SK-N-SH (cell line): ENCODE data around the gene FOSB. TPM values are rescaled to one million over a fixed set of nuclear protein-coding genes. Genes with fewer than 3 reads are reported as not detected.

Experiments used
- CTCF ChIA-PET: fragments of 300-600, 350-600 bp; formaldehyde crosslinking; extraction: SDS; loops from one replicate; lab custom pipeline; 2021; lab: Yijun Ruan, JAX
- POLR2A ChIA-PET: fragments of 350-600 bp; sonication (Branson Sonifier 250); formaldehyde crosslinking; extraction: SDS; loops from one replicate; lab custom pipeline; 2020; ENCODE audit warnings: antibody characterized with exemption, inconsistent platforms; lab: Yijun Ruan, JAX
- DNase-seq: peaks from one replicate; pipeline ENCODE4 v3.0.0; 2012
- H2AFZ ChIP-seq: fragments of 200-600 bp; sonication (generic); 2 replicates; pipeline ENCODE4 v1.8.1; 2016; ENCODE audit warnings: antibody characterized with exemption, mild to moderate bottlenecking, low read depth
- H3F3A ChIP-seq: fragments of 200-600 bp; sonication (generic); replicated peaks from 2 replicates; pipeline ENCODE3; 2016; ENCODE audit warnings: antibody characterized with exemption, mild to moderate bottlenecking; ENCODE audit not compliant: insufficient read depth
- H3K27ac ChIP-seq, 2 experiments: fragments of 200-500 bp in 1 of 2; fragments of 200-600 bp in 1 of 2; sonication (Bioruptor generic) in 1 of 2; sonication (generic), shearing (Covaris generic) in 1 of 2; 2 replicates each; pipeline versions ENCODE4 v1.5.1 to v1.6.1; 2014 to 2016; ENCODE audit warnings: low read depth in 2 of 2, inconsistent platforms in 1 of 2, low read length in 1 of 2, mild to moderate bottlenecking in 1 of 2, mixed read lengths in 1 of 2
- H3K27me3 ChIP-seq: fragments of 200-600 bp; sonication (generic), shearing (Covaris generic); 2 replicates; pipeline ENCODE4 v1.6.1; 2016; ENCODE audit warnings: mixed run types; ENCODE audit not compliant: insufficient read depth
- H3K36me3 ChIP-seq, 2 experiments: fragments of 200-500 bp in 1 of 2; fragments of 200-600 bp in 1 of 2; sonication (Bioruptor generic) in 1 of 2; sonication (generic) in 1 of 2; replicated peaks in 1 of 2; 2 replicates each; pipeline versions ENCODE3 to v1.5.1; 2014 to 2016; ENCODE audit warnings: low read length in 1 of 2, mild to moderate bottlenecking in 1 of 2; ENCODE audit not compliant: insufficient read depth in 2 of 2, control insufficient read depth in 1 of 2
- H3K4me1 ChIP-seq, 2 experiments: fragments of 200-500 bp in 1 of 2; fragments of 200-600 bp in 1 of 2; sonication (Bioruptor generic) in 1 of 2; sonication (generic), shearing (Covaris generic) in 1 of 2; 2 replicates each; pipeline versions ENCODE4 v1.5.1 to v1.6.1; 2014 to 2016; ENCODE audit warnings: low read depth in 1 of 2, low read length in 1 of 2, mixed run types in 1 of 2; ENCODE audit not compliant: insufficient read depth in 2 of 2, control insufficient read depth in 1 of 2
- H3K4me2 ChIP-seq: fragments of 200-600 bp; sonication (generic), shearing (Covaris generic); 2 replicates; pipeline ENCODE4 v1.6.1; 2017; ENCODE audit warnings: mixed run types
- H3K4me3 ChIP-seq, 2 experiments: fragments of 200-500 bp in 1 of 2; fragments of 200-600 bp in 1 of 2; sonication (Bioruptor generic) in 1 of 2; sonication (generic), shearing (Covaris generic) in 1 of 2; 2 replicates each; pipeline versions ENCODE4 v1.5.1 to v1.8.1; 2014 to 2016; ENCODE audit warnings: low read depth in 2 of 2, inconsistent platforms in 1 of 2, low read length in 1 of 2, mild to moderate bottlenecking in 1 of 2, mixed read lengths in 1 of 2, moderate library complexity in 1 of 2
- H3K79me2 ChIP-seq: fragments of 200-600 bp; sonication (generic); 2 replicates; pipeline ENCODE4 v1.8.1; 2017; ENCODE audit warnings: mild to moderate bottlenecking; ENCODE audit not compliant: insufficient read depth
- H3K9ac ChIP-seq: fragments of 200-600 bp; sonication (generic); 2 replicates; pipeline ENCODE4 v1.6.1; 2017; ENCODE audit warnings: mixed run types
- H3K9me2 ChIP-seq: fragments of 200-600 bp; sonication (generic); 2 replicates; pipeline ENCODE4 v1.6.1; 2017; ENCODE audit warnings: mixed run types
- H3K9me3 ChIP-seq: fragments of 200-600 bp; sonication (generic); 2 replicates; pipeline ENCODE4 v1.6.1; 2017; ENCODE audit warnings: mixed run types, mild to moderate bottlenecking, moderate library complexity
- H4K20me1 ChIP-seq: fragments of 200-600 bp; sonication (generic); 2 replicates; pipeline ENCODE4 v1.6.1; 2017; ENCODE audit warnings: mild to moderate bottlenecking, mixed run types; ENCODE audit not compliant: insufficient read depth
- ELF1 ChIP-seq: IDR thresholded peaks from 2 replicates; pipeline ENCODE4 v1.4.0; 2012
- EP300 ChIP-seq, 2 experiments: IDR thresholded peaks; 2 replicates each; pipeline versions ENCODE4 v1.4.0 to v1.6.1; 2012; ENCODE audit warnings: borderline replicate concordance in 1 of 2, low read depth in 1 of 2, low read length in 1 of 2
- EZH2phosphoT487 ChIP-seq: fragments of 200-600 bp; sonication (generic); IDR thresholded peaks from 2 replicates; pipeline ENCODE4 v1.6.1; 2017; ENCODE audit warnings: low read depth, mixed run types, mild to moderate bottlenecking, antibody characterized with exemption, moderate library complexity, borderline replicate concordance
- FOSL2 ChIP-seq: IDR thresholded peaks from 2 replicates; pipeline ENCODE4 v1.4.0; 2012; ENCODE audit warnings: low read depth, mild to moderate bottlenecking, moderate library complexity, borderline replicate concordance
- FOXJ3 ChIP-seq: sonication (generic); formaldehyde crosslinking; IDR thresholded peaks from 2 replicates; pipeline ENCODE4 v1.5.1; 2020; ENCODE audit warnings: mild to moderate bottlenecking, missing genetic modification reagents
- GABPA ChIP-seq: IDR thresholded peaks from 2 replicates; pipeline ENCODE4 v1.4.0; 2012; ENCODE audit warnings: low read depth, mild to moderate bottlenecking
- GATA2 ChIP-seq: sonication (generic); formaldehyde crosslinking; IDR thresholded peaks from 2 replicates; pipeline ENCODE4 v1.5.0; 2020; ENCODE audit warnings: mild to moderate bottlenecking, missing genetic modification reagents
- JUND ChIP-seq: IDR thresholded peaks from 2 replicates; pipeline ENCODE4 v1.4.0; 2012
- MEF2A ChIP-seq: IDR thresholded peaks from 2 replicates; pipeline ENCODE4 v1.4.0; 2012; ENCODE audit warnings: low read depth, borderline replicate concordance
- MXI1 ChIP-seq: IDR thresholded peaks from 2 replicates; pipeline ENCODE4 v1.6.1; 2012; ENCODE audit warnings: mild to moderate bottlenecking, low read depth, low read length, improper control_type of control experiment
- NRF1 ChIP-seq: IDR thresholded peaks from 2 replicates; pipeline ENCODE4 v1.6.1; 2012; ENCODE audit warnings: low read depth, mild to moderate bottlenecking, low read length
- POLR2AphosphoS5 ChIP-seq: IDR thresholded peaks from 2 replicates; pipeline ENCODE4 v1.6.1; 2012; ENCODE audit warnings: low read depth, low read length
- RAD21 ChIP-seq: IDR thresholded peaks from 2 replicates; pipeline ENCODE4 v1.6.1; 2012; ENCODE audit warnings: mild to moderate bottlenecking, low read length
- RCOR1 ChIP-seq: fragments of 150-350 bp; IDR thresholded peaks from 2 replicates; pipeline ENCODE4 v1.6.1; 2017; ENCODE audit warnings: antibody characterized with exemption, low read length
- RFX5 ChIP-seq: IDR thresholded peaks from 2 replicates; pipeline ENCODE4 v1.6.1; 2012; ENCODE audit warnings: mild to moderate bottlenecking, improper control_type of control experiment, low read length
- RXRA ChIP-seq: IDR thresholded peaks from 2 replicates; pipeline ENCODE4 v1.4.0; 2012; ENCODE audit warnings: low read depth, mild to moderate bottlenecking, borderline replicate concordance
- SIN3A ChIP-seq: IDR thresholded peaks from 2 replicates; pipeline ENCODE4 v1.6.1; 2012; ENCODE audit warnings: low read depth, mild to moderate bottlenecking, low read length, moderate library complexity, borderline replicate concordance
- SMC3 ChIP-seq: IDR thresholded peaks from 2 replicates; pipeline ENCODE4 v1.6.1; 2012; ENCODE audit warnings: low read depth, low read length, improper control_type of control experiment
- TAF1 ChIP-seq: IDR thresholded peaks from 2 replicates; pipeline ENCODE4 v1.6.1; 2012; ENCODE audit warnings: low read depth, mild to moderate bottlenecking, low read length, moderate library complexity, borderline replicate concordance
- TCF12 ChIP-seq: IDR thresholded peaks from 2 replicates; pipeline ENCODE4 v1.4.0; 2012
- YY1 ChIP-seq: IDR thresholded peaks from 2 replicates; pipeline ENCODE4 v1.4.0; 2012; ENCODE audit warnings: low read depth, mild to moderate bottlenecking
- WGBS: methylation state at CpG from one replicate; pipeline ENCODE4 v1.1.6; 2017; ENCODE audit warnings: low lambda C conversion rate; 5-methylcytosine and 5-hydroxymethylcytosine counted together
- polyA plus RNA-seq, 3 experiments: library from polyadenylated mRNA; depleted of rRNA; stranded (reverse); fragments of >200 nt; gene quantifications; 2 replicates each; pipeline ENCODE4 v1.2.3, GENCODE V29; 2012
- TF ChIP-seq, protein P1 (sequence below): IDR thresholded peaks from 2 replicates; pipeline ENCODE4 v1.4.0; 2012; ENCODE audit warnings: low read depth, borderline replicate concordance
- TF ChIP-seq, protein P2 (sequence below): IDR thresholded peaks from 2 replicates; pipeline ENCODE4 v1.4.0; 2012; ENCODE audit warnings: low read depth
- TF ChIP-seq, protein P3 (sequence below): fragments of 200-600 bp; sonication (generic); IDR thresholded peaks from 2 replicates; pipeline ENCODE4 v1.6.1; 2017; ENCODE audit warnings: antibody characterized with exemption, mild to moderate bottlenecking, moderate library complexity
- TF ChIP-seq, protein P4 (sequence below): fragments of 150-350 bp; IDR thresholded peaks from 2 replicates; pipeline ENCODE4 v1.6.1; 2016; ENCODE audit warnings: mild to moderate bottlenecking, low read depth, low read length
- TF ChIP-seq, protein P5 (sequence below): fragments of 150-350 bp; IDR thresholded peaks from 2 replicates; pipeline ENCODE4 v1.6.1; 2017; ENCODE audit warnings: antibody characterized with exemption, low read length, low read depth, borderline replicate concordance

Gene FOSB
- polyA plus RNA-seq, 1 of the 3 experiments (the other 2 are of a cell fraction): 78.2 TPM

DNA sequence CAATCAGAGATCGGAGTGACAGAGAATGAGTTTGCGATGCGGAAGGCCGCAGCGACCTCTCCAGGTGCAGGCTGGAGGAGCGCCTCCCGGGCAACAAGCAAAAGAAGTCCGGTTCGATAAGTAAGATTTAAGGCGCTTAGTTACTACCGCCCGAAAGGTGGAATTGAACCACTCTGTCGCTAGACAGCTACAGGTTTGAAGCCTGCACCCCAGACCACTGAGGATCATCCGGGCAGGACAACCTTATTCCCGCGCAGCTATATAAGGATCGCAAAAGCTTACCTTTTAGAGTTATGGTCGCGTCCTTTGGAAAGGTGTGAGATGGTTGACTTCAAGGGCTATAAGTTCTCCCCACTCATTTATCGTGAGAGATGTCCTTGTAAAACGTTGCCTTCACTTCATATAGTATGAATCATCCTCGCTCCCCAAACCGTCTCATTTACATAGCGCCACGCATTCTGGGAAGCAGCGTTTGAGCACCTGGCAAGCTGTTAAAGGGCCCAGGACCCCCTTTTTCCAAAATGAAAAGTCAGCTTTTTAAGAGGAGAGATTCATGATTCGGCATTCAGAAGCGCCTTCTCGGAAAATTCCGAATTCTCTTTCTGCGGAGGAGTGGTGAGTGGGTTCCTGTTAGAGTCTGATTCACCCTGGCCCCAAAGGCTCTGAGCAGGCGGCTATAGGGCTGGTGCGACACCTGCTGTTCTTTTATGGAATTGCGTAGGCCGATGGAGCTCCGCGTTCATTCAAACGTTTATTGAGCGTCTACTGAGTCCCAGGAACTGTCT is 10.8 kb downstream of the FOSB start:
- under 1% methylated on average over 38 of the region's 39 CpGs for WGBS
- peak overlapping the region; percentile 68; the same call in 1 of the 2 replicates for H2AFZ ChIP-seq
- no peaks in the 10 kb centered on the region for H3K9me2 ChIP-seq
- peak; percentile 73 for DNase-seq
- H3K27ac ChIP-seq: peak overlapping the region; percentile 92 to 95
- peak overlapping the region; percentile 86 for H3K9ac ChIP-seq
- no peaks in the 10 kb centered on the region for H3K36me3 ChIP-seq
- H4K20me1 ChIP-seq: no peaks in the 10 kb centered on the region
- H3K79me2 ChIP-seq: no peaks in the 10 kb centered on the region
- peak overlapping the region; percentile 72 for H3K4me2 ChIP-seq
- H3K4me1 ChIP-seq: peaks cover 0 to 5% of the 10 kb centered on the region in 2 experiments; a peak in 2 of 4 replicates
- H3F3A ChIP-seq: peaks cover 13% of the 10 kb centered on the region
- no peaks in the 10 kb centered on the region for H3K9me3 ChIP-seq
- no peaks in the 10 kb centered on the region for H3K27me3 ChIP-seq
- peak overlapping the region; percentile 53 to 72 for H3K4me3 ChIP-seq
- CTCF ChIA-PET: interaction anchor here (0.6 to 27.6 kb wide), 38 partner anchors 9 to 268 kb away, joined by 3 to 870 read pairs (median 4); partner anchors contain the start of genes CKM, ERCC1, EXOC3L2 and FOSB
- POLR2A ChIA-PET: interaction anchor here (0.8 to 2.1 kb wide), 5 partner anchors 10 to 55 kb away, joined by 3 to 15 read pairs (median 5); partner anchors contain the start of genes ERCC1 and FOSB
- TF ChIP-seq MXI1 (peak; percentile 52), JUND (no peak), RFX5 (no peak), EZH2phosphoT487 (no peak), TAF1 (no peak; the same call in 1 of the 2 replicates), MEF2A (no peak; the same call in 1 of the 2 replicates), RCOR1 (peak; percentile 62; the same call in 1 of the 2 replicates), RAD21 (peak; percentile 93), EP300 (IDR thresholded peaks at IDR 0.05; ENCODE audit: borderline replicate concordance in 1 of 2, low read depth in 1 of 2, low read length in 1 of 2) (peak in 1 of 2 experiments; percentile 36; a peak in 1 of 4 replicates), RXRA (no peak), SIN3A (peak; percentile 87; the same call in 1 of the 2 replicates), GATA2 (no peak), GABPA (no peak), YY1 (no peak), FOXJ3 (CRISPR knock-in tag) (no peak), POLR2AphosphoS5 (peak; percentile 12; the same call in 1 of the 2 replicates), SMC3 (peak; percentile 95), NRF1 (peak; percentile 29; the same call in 1 of the 2 replicates), TCF12 (no peak; the same call in 1 of the 2 replicates), FOSL2 (peak; percentile 42; the same call in 1 of the 2 replicates), ELF1 (no peak)
- TF ChIP-seq, protein P1, sequence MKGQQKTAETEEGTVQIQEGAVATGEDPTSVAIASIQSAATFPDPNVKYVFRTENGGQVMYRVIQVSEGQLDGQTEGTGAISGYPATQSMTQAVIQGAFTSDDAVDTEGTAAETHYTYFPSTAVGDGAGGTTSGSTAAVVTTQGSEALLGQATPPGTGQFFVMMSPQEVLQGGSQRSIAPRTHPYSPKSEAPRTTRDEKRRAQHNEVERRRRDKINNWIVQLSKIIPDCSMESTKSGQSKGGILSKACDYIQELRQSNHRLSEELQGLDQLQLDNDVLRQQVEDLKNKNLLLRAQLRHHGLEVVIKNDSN: no peak
- TF ChIP-seq, protein P2, sequence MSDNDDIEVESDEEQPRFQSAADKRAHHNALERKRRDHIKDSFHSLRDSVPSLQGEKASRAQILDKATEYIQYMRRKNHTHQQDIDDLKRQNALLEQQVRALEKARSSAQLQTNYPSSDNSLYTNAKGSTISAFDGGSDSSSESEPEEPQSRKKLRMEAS: peak; percentile 10; the same call in 1 of the 2 replicates
- TF ChIP-seq, protein P3, sequence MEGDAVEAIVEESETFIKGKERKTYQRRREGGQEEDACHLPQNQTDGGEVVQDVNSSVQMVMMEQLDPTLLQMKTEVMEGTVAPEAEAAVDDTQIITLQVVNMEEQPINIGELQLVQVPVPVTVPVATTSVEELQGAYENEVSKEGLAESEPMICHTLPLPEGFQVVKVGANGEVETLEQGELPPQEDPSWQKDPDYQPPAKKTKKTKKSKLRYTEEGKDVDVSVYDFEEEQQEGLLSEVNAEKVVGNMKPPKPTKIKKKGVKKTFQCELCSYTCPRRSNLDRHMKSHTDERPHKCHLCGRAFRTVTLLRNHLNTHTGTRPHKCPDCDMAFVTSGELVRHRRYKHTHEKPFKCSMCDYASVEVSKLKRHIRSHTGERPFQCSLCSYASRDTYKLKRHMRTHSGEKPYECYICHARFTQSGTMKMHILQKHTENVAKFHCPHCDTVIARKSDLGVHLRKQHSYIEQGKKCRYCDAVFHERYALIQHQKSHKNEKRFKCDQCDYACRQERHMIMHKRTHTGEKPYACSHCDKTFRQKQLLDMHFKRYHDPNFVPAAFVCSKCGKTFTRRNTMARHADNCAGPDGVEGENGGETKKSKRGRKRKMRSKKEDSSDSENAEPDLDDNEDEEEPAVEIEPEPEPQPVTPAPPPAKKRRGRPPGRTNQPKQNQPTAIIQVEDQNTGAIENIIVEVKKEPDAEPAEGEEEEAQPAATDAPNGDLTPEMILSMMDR: peak; percentile 95
- TF ChIP-seq, protein P4, sequence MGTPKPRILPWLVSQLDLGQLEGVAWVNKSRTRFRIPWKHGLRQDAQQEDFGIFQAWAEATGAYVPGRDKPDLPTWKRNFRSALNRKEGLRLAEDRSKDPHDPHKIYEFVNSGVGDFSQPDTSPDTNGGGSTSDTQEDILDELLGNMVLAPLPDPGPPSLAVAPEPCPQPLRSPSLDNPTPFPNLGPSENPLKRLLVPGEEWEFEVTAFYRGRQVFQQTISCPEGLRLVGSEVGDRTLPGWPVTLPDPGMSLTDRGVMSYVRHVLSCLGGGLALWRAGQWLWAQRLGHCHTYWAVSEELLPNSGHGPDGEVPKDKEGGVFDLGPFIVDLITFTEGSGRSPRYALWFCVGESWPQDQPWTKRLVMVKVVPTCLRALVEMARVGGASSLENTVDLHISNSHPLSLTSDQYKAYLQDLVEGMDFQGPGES: no peak
- TF ChIP-seq, protein P5, sequence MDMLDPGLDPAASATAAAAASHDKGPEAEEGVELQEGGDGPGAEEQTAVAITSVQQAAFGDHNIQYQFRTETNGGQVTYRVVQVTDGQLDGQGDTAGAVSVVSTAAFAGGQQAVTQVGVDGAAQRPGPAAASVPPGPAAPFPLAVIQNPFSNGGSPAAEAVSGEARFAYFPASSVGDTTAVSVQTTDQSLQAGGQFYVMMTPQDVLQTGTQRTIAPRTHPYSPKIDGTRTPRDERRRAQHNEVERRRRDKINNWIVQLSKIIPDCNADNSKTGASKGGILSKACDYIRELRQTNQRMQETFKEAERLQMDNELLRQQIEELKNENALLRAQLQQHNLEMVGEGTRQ: no peak
